Tibial nerve (tissue), 4 donors: ENCODE results near the gene NFATC3. TPM values are rescaled to one million over a fixed set of nuclear protein-coding genes. Genes with fewer than 3 reads are reported as not detected.
"Not testable (repeated sequence)": the region's sequence is repeated elsewhere in the genome, so short reads cannot be mapped to it uniquely, and the experiment has no call there.

Experiments used
- DNase-seq, 2 donors: peaks; one replicate each; pipeline ENCODE4 v3.0.0-alpha.2; 2019; ENCODE audit warnings: low spot score in 2 of 2
- H3K27ac ChIP-seq, 4 donors: fragments of 200-600 bp; sonication (generic) in 3 of 4; one replicate each; pipeline ENCODE4 v1.5.1; 2017 to 2019; ENCODE audit warnings: mild to moderate bottlenecking in 1 of 4
- H3K27me3 ChIP-seq, 2 donors: fragments of 200-600 bp; sonication (generic) in 1 of 2; one replicate each; pipeline versions ENCODE4 v1.5.1 to v1.6.0; 2017 to 2019
- H3K36me3 ChIP-seq, 3 donors: fragments of 200-600 bp; sonication (generic); one replicate each; pipeline ENCODE4 v1.5.1; 2018 to 2019
- H3K4me1 ChIP-seq, 4 donors: fragments of 200-600 bp; sonication (generic) in 3 of 4; one replicate each; pipeline ENCODE4 v1.5.1; 2017 to 2019
- H3K4me3 ChIP-seq, 4 donors: fragments of 200-600 bp; sonication (generic) in 3 of 4; one replicate each; pipeline ENCODE4 v1.5.1; 2017 to 2019; ENCODE audit warnings: mild to moderate bottlenecking in 1 of 4, moderate library complexity in 1 of 4
- H3K9me3 ChIP-seq, 4 donors: fragments of 200-600 bp; sonication (generic) in 3 of 4; one replicate each; pipeline ENCODE4 v1.5.1; 2017 to 2019
- CTCF ChIP-seq, 5 experiments: fragments of 200-600 bp in 3 of 5; fragments of 450-650 bp in 2 of 5; sonication (generic) in 3 of 5; IDR thresholded peaks; one replicate each; pipeline ENCODE4 v1.5.1; 2016 to 2019; ENCODE audit warnings: antibody characterized with exemption in 5 of 5, mild to moderate bottlenecking in 3 of 5, moderate library complexity in 2 of 5
- EP300 ChIP-seq, 2 donors: sonication (generic); formaldehyde crosslinking; IDR thresholded peaks; one replicate each; pipeline ENCODE4 v1.6.1; 2017; ENCODE audit warnings: antibody characterized with exemption in 2 of 2, mild to moderate bottlenecking in 1 of 2
- POLR2A ChIP-seq, 2 donors: fragments of 450-650 bp; IDR thresholded peaks; one replicate each; pipeline ENCODE4 v1.6.1; 2017; ENCODE audit warnings: antibody characterized with exemption in 2 of 2, mild to moderate bottlenecking in 2 of 2, moderate library complexity in 2 of 2
- WGBS, 2 donors: methylation state at CpG; one replicate each; pipeline ENCODE4 v1.1.5; 2018; 5-methylcytosine and 5-hydroxymethylcytosine counted together
- total RNA-seq, 4 donors: library from RNA; depleted of rRNA; stranded (reverse); fragments of >200 nt; gene quantifications; one replicate each; pipeline ENCODE4 v1.1.0, GENCODE V29; 2016

The NFATC3 gene
- total RNA-seq, 4 donors from 2014 or later: 81.4 to 105 (median 97.1) TPM

- H3K36me3 ChIP-seq: peaks cover 0 to 67% (median 7%) of the 10 kb centered on the region in 3 donors
- WGBS, 2 donors: 99 to 100% methylated on average over 2 of the region's 2 CpGs
These were observed 77.2 kb downstream of the NFATC3 start for GRCh38 chr16:68162413-68162812.

GRCh38 chr16:68163275-68163674 is 78.1 kb downstream of the NFATC3 start:
- not testable (repeated sequence) for H3K27me3 ChIP-seq, DNase-seq, H3K9me3 ChIP-seq, H3K27ac ChIP-seq, H3K4me1 ChIP-seq, H3K4me3 ChIP-seq
- WGBS, 2 donors: 100% methylated on average over 7 of the region's 31 CpGs; no CpG with 5 or more reads in 1 of the 2 donors
- peaks cover 0 to 66% (median 5%) of the 10 kb centered on the region in 3 donors for H3K36me3 ChIP-seq

More at GRCh38 chr16:68162413-68162812, 77.2 kb downstream of the NFATC3 start:
- Histone ChIP-seq H3K4me3 (no peak overlapping the region), H3K4me1 (no peaks in the 10 kb centered on the region), H3K27ac (no peak overlapping the region), H3K27me3 (no peaks in the 10 kb centered on the region), H3K9me3 (no peaks in the 10 kb centered on the region)
- DNase-seq: no peak
- no peak for TF ChIP-seq CTCF (IDR thresholded peaks at IDR 0.05)
- TF ChIP-seq POLR2A (IDR thresholded peaks at IDR 0.05): no peak
- no peak for TF ChIP-seq EP300 (IDR thresholded peaks at IDR 0.05)

GRCh38 chr16:68166264-68166663 is 81.1 kb downstream of the NFATC3 start:
- Histone ChIP-seq H3K4me1 (no peaks in the 10 kb centered on the region), H3K36me3 (peaks cover 0 to 71% (median 5%) of the 10 kb centered on the region in 3 donors), H3K4me3 (no peak overlapping the region), H3K27ac (no peak overlapping the region), H3K27me3 (no peaks in the 10 kb centered on the region), H3K9me3 (no peaks in the 10 kb centered on the region)
- DNase-seq: no peak
- TF ChIP-seq POLR2A (IDR thresholded peaks at IDR 0.05) (no peak), EP300 (IDR thresholded peaks at IDR 0.05) (no peak), CTCF (IDR thresholded peaks at IDR 0.05) (no peak)
- 84 to 90% methylated on average over 3 of the region's 3 CpGs for WGBS, 2 donors

GRCh38 chr16:68179196-68179795 is 94.1 kb downstream of the NFATC3 start:
- no peak overlapping the region for H3K4me3 ChIP-seq
- TF ChIP-seq POLR2A (IDR thresholded peaks at IDR 0.05) (no peak), EP300 (IDR thresholded peaks at IDR 0.05) (no peak), CTCF (IDR thresholded peaks at IDR 0.05) (no peak)
- no peak overlapping the region for H3K27ac ChIP-seq
- H3K27me3 ChIP-seq: no peaks in the 10 kb centered on the region
- 88 to 98% methylated on average over 2 of the region's 2 CpGs for WGBS, 2 donors
- H3K4me1 ChIP-seq: no peaks in the 10 kb centered on the region
- peaks cover 0 to 79% (median 0%) of the 10 kb centered on the region in 3 donors for H3K36me3 ChIP-seq
- no peaks in the 10 kb centered on the region for H3K9me3 ChIP-seq
- no peak for DNase-seq

GRCh38 chr16:68179855-68180254 is 94.7 kb downstream of the NFATC3 start:
- H3K9me3 ChIP-seq: no peaks in the 10 kb centered on the region
- no peaks in the 10 kb centered on the region for H3K27me3 ChIP-seq
- no peak overlapping the region for H3K27ac ChIP-seq
- H3K4me3 ChIP-seq: no peak overlapping the region
- 92 to 98% methylated on average over 4 of the region's 4 CpGs for WGBS, 2 donors
- peaks cover 0 to 79% (median 0%) of the 10 kb centered on the region in 3 donors for H3K36me3 ChIP-seq
- no peaks in the 10 kb centered on the region for H3K4me1 ChIP-seq
- DNase-seq: no peak
- TF ChIP-seq EP300 (IDR thresholded peaks at IDR 0.05) (no peak), POLR2A (IDR thresholded peaks at IDR 0.05) (no peak), CTCF (IDR thresholded peaks at IDR 0.05) (no peak)
